Body of pancreas (tissue), 4 donors: ENCODE results near the gene DAB2IP. TPM values are rescaled to one million over a fixed set of nuclear protein-coding genes. Genes with fewer than 3 reads are reported as not detected.

Experiments
- ATAC-seq: fragments of 150-250 bp; one replicate; pipeline ENCODE4 v1.9.1; 2016
- DNase-seq, 4 donors: peaks; one replicate each; pipeline ENCODE4 v3.0.0-alpha.2; 2019
- H3K27ac ChIP-seq, 4 donors: fragments of 200-600 bp; sonication (generic); 1 replicate in 3 of 4; 2 replicates in 1 of 4; pipeline versions ENCODE4 v1.5.1 to v1.6.1; 2016 to 2019; ENCODE audit warnings: mild to moderate bottlenecking in 1 of 4, mixed read lengths in 1 of 4, moderate library complexity in 1 of 4
- H3K27me3 ChIP-seq, 2 donors: fragments of 200-600 bp; sonication (generic); one replicate each; pipeline ENCODE4 v1.6.0; 2016; ENCODE audit warnings: mild to moderate bottlenecking in 1 of 2
- H3K36me3 ChIP-seq, 2 donors: fragments of 200-600 bp; sonication (generic); replicated peaks in 1 of 2; 2 replicates each; pipeline ENCODE4 v1.5.1; 2016; ENCODE audit warnings: low read depth in 2 of 2; ENCODE audit not compliant: insufficient read depth in 1 of 2
- H3K4me1 ChIP-seq: fragments of 200-600 bp; sonication (generic); one replicate; pipeline ENCODE4 v1.6.0; 2016
- H3K4me3 ChIP-seq, 2 donors: fragments of 200-600 bp; sonication (generic); 1 replicate in 1 of 2; 2 replicates in 1 of 2; pipeline ENCODE4 v1.5.1; 2016 to 2019
- H3K9me3 ChIP-seq, 3 donors: fragments of 200-600 bp; sonication (generic); 1 replicate in 2 of 3; 2 replicates in 1 of 3; pipeline ENCODE4 v1.5.1; 2016
- POLR2A ChIP-seq, 3 donors: fragments of 450-650 bp; IDR thresholded peaks; one replicate each; pipeline ENCODE4 v1.6.1; 2016; ENCODE audit warnings: antibody characterized with exemption in 3 of 3, mild to moderate bottlenecking in 2 of 3
- WGBS, 2 donors: methylation state at CpG; one replicate each; pipeline ENCODE4 v1.1.5; 2017; 5-methylcytosine and 5-hydroxymethylcytosine counted together
- intact Hi-C: fragments of 100-400 bp; cut with DNase I; formaldehyde crosslinking; loops from one replicate; pipeline ENCODE4 v1.15.1; 2023
- total RNA-seq, 2 donors: library from RNA; depleted of rRNA; stranded (reverse); fragments of >200 nt; gene quantifications; one replicate each; pipeline ENCODE4 v1.1.0, GENCODE V29; 2016
- TF ChIP-seq, protein P1 (sequence below), 7 experiments: fragments of 450-650 bp in 4 of 7; fragments of 200-600 bp in 3 of 7; sonication (generic) in 3 of 7; IDR thresholded peaks; one replicate each; pipeline ENCODE4 v1.5.1; 2016 to 2019; ENCODE audit warnings: antibody characterized with exemption in 7 of 7

Gene DAB2IP
- total RNA-seq, 2 donors from 2014 or later: 25.2 to 34.9 TPM

DNA sequence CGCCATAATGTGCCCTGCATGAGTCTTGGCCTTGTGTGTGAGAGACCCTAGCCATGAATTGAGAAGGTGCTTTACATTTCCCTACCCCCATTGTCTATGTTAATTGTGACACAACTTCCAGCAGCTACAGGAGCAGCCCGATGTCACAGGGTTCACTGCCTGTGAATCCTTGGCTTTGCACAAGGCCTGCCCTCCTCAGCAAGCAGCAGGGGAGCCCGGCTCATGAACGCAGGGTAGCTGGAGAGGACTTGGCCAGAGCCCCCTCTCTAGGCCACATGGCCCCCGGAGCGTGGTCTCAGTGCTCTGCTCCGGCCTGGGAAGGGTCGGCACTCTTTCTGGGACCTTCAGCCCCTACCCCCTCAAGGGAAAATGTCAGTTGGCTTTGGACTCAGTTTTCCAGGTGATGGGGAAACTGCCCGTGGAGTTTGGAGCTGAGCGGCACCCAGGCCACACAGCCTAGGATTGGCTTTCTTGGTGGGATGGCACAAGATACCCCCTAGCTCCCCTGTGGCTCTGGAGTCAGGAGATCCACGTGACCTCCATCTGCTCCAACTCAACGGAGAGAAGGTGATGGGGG is 160.8 kb downstream of the DAB2IP start:
- TF ChIP-seq, protein P1, sequence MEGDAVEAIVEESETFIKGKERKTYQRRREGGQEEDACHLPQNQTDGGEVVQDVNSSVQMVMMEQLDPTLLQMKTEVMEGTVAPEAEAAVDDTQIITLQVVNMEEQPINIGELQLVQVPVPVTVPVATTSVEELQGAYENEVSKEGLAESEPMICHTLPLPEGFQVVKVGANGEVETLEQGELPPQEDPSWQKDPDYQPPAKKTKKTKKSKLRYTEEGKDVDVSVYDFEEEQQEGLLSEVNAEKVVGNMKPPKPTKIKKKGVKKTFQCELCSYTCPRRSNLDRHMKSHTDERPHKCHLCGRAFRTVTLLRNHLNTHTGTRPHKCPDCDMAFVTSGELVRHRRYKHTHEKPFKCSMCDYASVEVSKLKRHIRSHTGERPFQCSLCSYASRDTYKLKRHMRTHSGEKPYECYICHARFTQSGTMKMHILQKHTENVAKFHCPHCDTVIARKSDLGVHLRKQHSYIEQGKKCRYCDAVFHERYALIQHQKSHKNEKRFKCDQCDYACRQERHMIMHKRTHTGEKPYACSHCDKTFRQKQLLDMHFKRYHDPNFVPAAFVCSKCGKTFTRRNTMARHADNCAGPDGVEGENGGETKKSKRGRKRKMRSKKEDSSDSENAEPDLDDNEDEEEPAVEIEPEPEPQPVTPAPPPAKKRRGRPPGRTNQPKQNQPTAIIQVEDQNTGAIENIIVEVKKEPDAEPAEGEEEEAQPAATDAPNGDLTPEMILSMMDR (IDR thresholded peaks at IDR 0.05): no peak
- no peak for TF ChIP-seq POLR2A (IDR thresholded peaks at IDR 0.05)
- intact Hi-C loops: no loop called here
- Histone ChIP-seq H3K4me1 (no peaks in the 10 kb centered on the region), H3K27me3 (no peaks in the 10 kb centered on the region), H3K27ac (no peak overlapping the region), H3K4me3 (no peak overlapping the region), H3K36me3 (no peaks in the 10 kb centered on the region), H3K9me3 (no peaks in the 10 kb centered on the region)
- no peak for DNase-seq
- WGBS, 2 donors: 78 to 85% methylated on average over 9 to 12 of the region's 12 CpGs
- ATAC-seq: no peak

DNA sequence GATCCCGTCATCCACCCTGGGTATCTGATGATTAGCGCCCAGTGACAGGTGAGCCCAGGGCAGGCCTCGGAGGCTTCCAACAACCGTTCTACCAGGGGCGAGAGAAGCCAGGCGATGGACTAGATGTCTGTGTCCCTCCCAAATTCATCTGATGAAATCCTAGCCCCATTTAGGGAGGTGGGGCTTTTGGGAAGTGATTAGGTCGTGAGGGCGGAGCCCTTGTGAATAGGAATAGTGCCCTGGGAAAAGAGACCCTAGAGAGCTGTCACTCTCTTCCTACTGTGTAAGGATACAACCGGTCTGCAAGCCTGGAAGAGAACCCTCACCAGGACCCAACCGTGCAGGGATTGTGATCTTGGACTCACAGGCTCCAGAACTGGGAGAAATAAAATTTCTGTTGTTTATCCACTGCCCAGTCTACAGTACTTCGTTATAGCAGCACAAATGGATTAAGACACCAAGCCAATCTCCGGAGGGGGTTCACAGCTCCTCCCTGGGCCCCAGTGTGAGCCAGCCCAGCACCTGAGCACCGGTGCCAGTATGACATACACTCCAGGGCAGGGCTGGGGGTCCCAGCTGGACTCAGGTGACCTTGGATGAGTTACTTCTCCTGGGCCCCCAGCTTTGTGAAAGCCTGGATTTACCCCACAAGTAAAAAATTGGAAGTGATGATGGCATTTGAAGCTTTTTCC is 162.2 kb downstream of the DAB2IP start:
- H3K4me1 ChIP-seq: no peaks in the 10 kb centered on the region
- H3K4me3 ChIP-seq: no peak overlapping the region
- no peak overlapping the region for H3K27ac ChIP-seq
- H3K27me3 ChIP-seq: no peaks in the 10 kb centered on the region
- no peaks in the 10 kb centered on the region for H3K9me3 ChIP-seq
- 82 to 87% methylated on average over 11 to 13 of the region's 13 CpGs for WGBS, 2 donors
- no peak for TF ChIP-seq POLR2A (IDR thresholded peaks at IDR 0.05)
- TF ChIP-seq, protein P1 (IDR thresholded peaks at IDR 0.05): no peak
- H3K36me3 ChIP-seq: no peaks in the 10 kb centered on the region
- ATAC-seq (no peak), DNase-seq (no peak)
- intact Hi-C loops: no loop called here

DNA sequence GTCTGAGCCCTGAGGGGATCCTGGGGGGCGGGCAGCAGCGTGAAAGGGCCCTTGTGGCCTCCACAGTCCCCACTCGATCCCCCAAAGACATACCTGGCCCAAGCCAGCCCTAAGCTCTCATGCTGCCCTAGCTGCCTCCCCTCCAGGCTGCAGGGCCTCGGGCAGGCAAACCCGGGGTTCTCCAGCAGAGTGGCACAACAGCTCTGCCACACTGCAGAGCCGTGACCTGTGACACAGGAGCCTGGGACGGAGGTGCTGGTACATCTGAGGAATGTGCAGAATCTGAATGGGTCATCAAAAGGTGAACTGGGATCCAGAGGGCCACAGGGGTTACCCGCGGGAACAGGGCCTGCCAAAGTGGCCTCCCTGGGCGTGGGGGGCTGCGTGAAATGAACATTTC is 163.2 kb downstream of the DAB2IP start:
- Histone ChIP-seq H3K27ac (no peak overlapping the region), H3K36me3 (no peaks in the 10 kb centered on the region), H3K4me3 (no peak overlapping the region), H3K27me3 (no peaks in the 10 kb centered on the region), H3K9me3 (no peaks in the 10 kb centered on the region), H3K4me1 (no peaks in the 10 kb centered on the region)
- ATAC-seq (no peak), DNase-seq (no peak)
- intact Hi-C loops: no loop called here
- WGBS, 2 donors: 78 to 80% methylated on average over 9 to 11 of the region's 11 CpGs
- TF ChIP-seq, protein P1 (IDR thresholded peaks at IDR 0.05): no peak
- no peak for TF ChIP-seq POLR2A (IDR thresholded peaks at IDR 0.05)

DNA sequence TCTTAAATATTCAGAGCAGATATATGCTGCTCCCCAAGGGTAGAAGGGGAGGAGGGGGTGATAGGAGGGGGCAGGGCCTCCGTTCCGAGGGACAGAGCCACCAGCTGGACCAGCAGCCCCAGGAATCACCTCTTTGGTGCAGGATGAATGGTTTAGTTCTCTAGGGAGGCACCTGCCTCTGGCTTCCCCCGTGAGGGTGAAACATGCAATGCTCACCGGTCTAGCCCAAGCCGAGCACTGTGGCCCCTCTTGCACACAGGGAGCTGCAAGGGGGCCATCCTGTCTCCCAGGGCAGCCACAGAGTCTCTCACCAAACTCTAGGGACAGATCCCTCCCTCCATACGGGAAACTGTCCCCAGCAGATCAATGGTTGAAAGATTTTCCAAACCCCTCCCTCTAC is 163.7 kb downstream of the DAB2IP start:
- WGBS, 2 donors: 74 to 88% methylated on average over 6 of the region's 6 CpGs
- intact Hi-C loops: no loop called here
- no peak for DNase-seq

More for the DNA sequence above, 163.7 kb downstream of the DAB2IP start:
- H3K27me3 ChIP-seq: no peaks in the 10 kb centered on the region
- no peaks in the 10 kb centered on the region for H3K36me3 ChIP-seq
- no peak for TF ChIP-seq POLR2A (IDR thresholded peaks at IDR 0.05)
- TF ChIP-seq, protein P1 (IDR thresholded peaks at IDR 0.05): no peak
- H3K27ac ChIP-seq: no peak overlapping the region
- no peak overlapping the region for H3K4me3 ChIP-seq
- no peaks in the 10 kb centered on the region for H3K9me3 ChIP-seq
- ATAC-seq: no peak
- no peaks in the 10 kb centered on the region for H3K4me1 ChIP-seq
